ENCODE results near the gene ZNF273.

DNA sequence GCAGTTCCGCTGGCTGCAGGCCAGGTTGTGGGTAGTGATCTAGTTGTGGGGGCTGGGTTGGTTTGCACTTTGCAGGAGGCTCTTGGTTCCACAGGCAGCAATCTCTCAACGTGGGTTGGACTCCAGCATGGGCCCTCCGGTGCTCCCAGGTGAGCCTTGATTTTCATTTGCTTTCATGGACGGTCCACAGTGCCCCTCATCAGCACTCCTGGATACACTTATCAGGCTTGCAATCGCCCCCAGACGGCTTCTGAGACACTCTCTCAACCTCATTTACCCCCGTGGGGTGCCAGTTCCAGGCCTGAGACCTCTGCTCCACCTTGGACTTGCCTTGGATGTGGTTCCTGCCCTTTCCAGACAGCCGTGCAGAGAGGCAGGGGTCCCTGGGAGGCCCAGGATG, 31.3 kb upstream of the ZNF273 start:
- TF ChIP-seq POLR2AphosphoS5 (IDR thresholded peaks at IDR 0.05; ENCODE audit: low read depth, low read length) = no peak
- TF ChIP-seq SP1 (IDR thresholded peaks at IDR 0.05; ENCODE audit: low read depth) = no peak
- TF ChIP-seq, protein P1, sequence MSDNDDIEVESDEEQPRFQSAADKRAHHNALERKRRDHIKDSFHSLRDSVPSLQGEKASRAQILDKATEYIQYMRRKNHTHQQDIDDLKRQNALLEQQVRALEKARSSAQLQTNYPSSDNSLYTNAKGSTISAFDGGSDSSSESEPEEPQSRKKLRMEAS (IDR thresholded peaks at IDR 0.05) = no peak
- no peak for TF ChIP-seq YY1 (IDR thresholded peaks at IDR 0.05; ENCODE audit: extremely low read depth, insufficient replicate concordance, low read depth, low read length)
- TF ChIP-seq, protein P2, sequence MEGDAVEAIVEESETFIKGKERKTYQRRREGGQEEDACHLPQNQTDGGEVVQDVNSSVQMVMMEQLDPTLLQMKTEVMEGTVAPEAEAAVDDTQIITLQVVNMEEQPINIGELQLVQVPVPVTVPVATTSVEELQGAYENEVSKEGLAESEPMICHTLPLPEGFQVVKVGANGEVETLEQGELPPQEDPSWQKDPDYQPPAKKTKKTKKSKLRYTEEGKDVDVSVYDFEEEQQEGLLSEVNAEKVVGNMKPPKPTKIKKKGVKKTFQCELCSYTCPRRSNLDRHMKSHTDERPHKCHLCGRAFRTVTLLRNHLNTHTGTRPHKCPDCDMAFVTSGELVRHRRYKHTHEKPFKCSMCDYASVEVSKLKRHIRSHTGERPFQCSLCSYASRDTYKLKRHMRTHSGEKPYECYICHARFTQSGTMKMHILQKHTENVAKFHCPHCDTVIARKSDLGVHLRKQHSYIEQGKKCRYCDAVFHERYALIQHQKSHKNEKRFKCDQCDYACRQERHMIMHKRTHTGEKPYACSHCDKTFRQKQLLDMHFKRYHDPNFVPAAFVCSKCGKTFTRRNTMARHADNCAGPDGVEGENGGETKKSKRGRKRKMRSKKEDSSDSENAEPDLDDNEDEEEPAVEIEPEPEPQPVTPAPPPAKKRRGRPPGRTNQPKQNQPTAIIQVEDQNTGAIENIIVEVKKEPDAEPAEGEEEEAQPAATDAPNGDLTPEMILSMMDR (IDR thresholded peaks at IDR 0.05 in 2 of 3, conservative IDR thresholded peaks at IDR 0.05 in 1 of 3; ENCODE audit: borderline replicate concordance in 1 of 3, insufficient read depth in 1 of 3, low read depth in 2 of 3, low read length in 2 of 3) = no peak
- TF ChIP-seq TCF7L2 (IDR thresholded peaks at IDR 0.05; ENCODE audit: borderline replicate concordance, extremely low read depth, insufficient read depth, insufficient read length) = no peak
- no peak for TF ChIP-seq EZH2phosphoT487 (IDR thresholded peaks at IDR 0.05; ENCODE audit: borderline replicate concordance)
- no peak for TF ChIP-seq SRF (IDR thresholded peaks at IDR 0.05; ENCODE audit: low read depth)
- no peak for TF ChIP-seq POLR2A (IDR thresholded peaks at IDR 0.05; ENCODE audit: borderline replicate concordance, extremely low read depth, insufficient read depth, insufficient read length)
- TF ChIP-seq, protein P3, sequence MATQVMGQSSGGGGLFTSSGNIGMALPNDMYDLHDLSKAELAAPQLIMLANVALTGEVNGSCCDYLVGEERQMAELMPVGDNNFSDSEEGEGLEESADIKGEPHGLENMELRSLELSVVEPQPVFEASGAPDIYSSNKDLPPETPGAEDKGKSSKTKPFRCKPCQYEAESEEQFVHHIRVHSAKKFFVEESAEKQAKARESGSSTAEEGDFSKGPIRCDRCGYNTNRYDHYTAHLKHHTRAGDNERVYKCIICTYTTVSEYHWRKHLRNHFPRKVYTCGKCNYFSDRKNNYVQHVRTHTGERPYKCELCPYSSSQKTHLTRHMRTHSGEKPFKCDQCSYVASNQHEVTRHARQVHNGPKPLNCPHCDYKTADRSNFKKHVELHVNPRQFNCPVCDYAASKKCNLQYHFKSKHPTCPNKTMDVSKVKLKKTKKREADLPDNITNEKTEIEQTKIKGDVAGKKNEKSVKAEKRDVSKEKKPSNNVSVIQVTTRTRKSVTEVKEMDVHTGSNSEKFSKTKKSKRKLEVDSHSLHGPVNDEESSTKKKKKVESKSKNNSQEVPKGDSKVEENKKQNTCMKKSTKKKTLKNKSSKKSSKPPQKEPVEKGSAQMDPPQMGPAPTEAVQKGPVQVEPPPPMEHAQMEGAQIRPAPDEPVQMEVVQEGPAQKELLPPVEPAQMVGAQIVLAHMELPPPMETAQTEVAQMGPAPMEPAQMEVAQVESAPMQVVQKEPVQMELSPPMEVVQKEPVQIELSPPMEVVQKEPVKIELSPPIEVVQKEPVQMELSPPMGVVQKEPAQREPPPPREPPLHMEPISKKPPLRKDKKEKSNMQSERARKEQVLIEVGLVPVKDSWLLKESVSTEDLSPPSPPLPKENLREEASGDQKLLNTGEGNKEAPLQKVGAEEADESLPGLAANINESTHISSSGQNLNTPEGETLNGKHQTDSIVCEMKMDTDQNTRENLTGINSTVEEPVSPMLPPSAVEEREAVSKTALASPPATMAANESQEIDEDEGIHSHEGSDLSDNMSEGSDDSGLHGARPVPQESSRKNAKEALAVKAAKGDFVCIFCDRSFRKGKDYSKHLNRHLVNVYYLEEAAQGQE (IDR thresholded peaks at IDR 0.05; ENCODE audit: low read depth) = no peak
- TF ChIP-seq FOSL1 (IDR thresholded peaks at IDR 0.05; ENCODE audit: low read depth) = no peak
- TF ChIP-seq SIN3A (IDR thresholded peaks at IDR 0.05; ENCODE audit: low read depth) = no peak
